NCI-H146 (cell line): ENCODE data around the gene PCSK6.

Experiments used
- DNase-seq: peaks from one replicate; lab custom pipeline; 2025; lab: John Stamatoyannopoulos, UW

The PCSK6 gene

GRCh38 chr15:101275018-101275417, 214.5 kb downstream of the PCSK6 start:
- DNase-seq = no peak

GRCh38 chr15:101273534-101273933, 216.0 kb downstream of the PCSK6 start:
- no peak for DNase-seq

- no peak for DNase-seq
Observed at GRCh38 chr15:101272584-101272983, 216.9 kb downstream of the PCSK6 start.

- no peak for DNase-seq
Observed at GRCh38 chr15:101269479-101270223, 219.9 kb downstream of the PCSK6 start.

- DNase-seq = no peak
Observed at GRCh38 chr15:101267320-101268104, 222.0 kb downstream of the PCSK6 start.

GRCh38 chr15:101266787-101267186, 222.7 kb downstream of the PCSK6 start:
- DNase-seq = no peak

- DNase-seq = no peak
Observed at GRCh38 chr15:101266034-101266433, 223.5 kb downstream of the PCSK6 start.

GRCh38 chr15:101264911-101265641, 224.4 kb downstream of the PCSK6 start:
- DNase-seq = no peak

GRCh38 chr15:101264011-101264410, 225.5 kb downstream of the PCSK6 start:
- no peak for DNase-seq

- DNase-seq = no peak
Observed at GRCh38 chr15:101262551-101262950, 227.0 kb downstream of the PCSK6 start.

- peak; percentile 61 for DNase-seq
Observed at GRCh38 chr15:101258238-101259144, 231.0 kb downstream of the PCSK6 start.

GRCh38 chr15:101256757-101257156, 232.8 kb downstream of the PCSK6 start:
- no peak for DNase-seq

- DNase-seq = peak; percentile 11
Observed at GRCh38 chr15:101255615-101256241, 233.8 kb downstream of the PCSK6 start.

GRCh38 chr15:101255051-101255395, 234.5 kb downstream of the PCSK6 start:
- no peak for DNase-seq

- DNase-seq = no peak
Observed at GRCh38 chr15:101254157-101255050, 235.1 kb downstream of the PCSK6 start.
